B cell (primary cell): ENCODE measurements around the gene MARCHF7. TPM values are rescaled to one million over a fixed set of nuclear protein-coding genes. Genes with fewer than 3 reads are reported as not detected.
"Not testable (repeated sequence)": the region's sequence is repeated elsewhere in the genome, so short reads cannot be mapped to it uniquely, and the experiment has no call there.

Experiments used
- ATAC-seq: fragments of 200-7000 bp; cut with Tn5 transposase; one replicate; pipeline ENCODE4 v1.10.0; 2021; ENCODE audit warnings: low read depth, mild to moderate bottlenecking, moderate number of reproducible peaks, moderate library complexity
- CTCF ChIA-PET: fragments of 350-600 bp; sonication (Branson Sonifier 250); formaldehyde crosslinking; loops from one replicate; lab custom pipeline; 2021; ENCODE audit warnings: antibody characterized with exemption, inconsistent platforms; lab: Charles Lee
- POLR2A ChIA-PET: fragments of 350-600 bp; sonication (Branson Sonifier 250); formaldehyde crosslinking; loops from one replicate; lab custom pipeline; 2021; ENCODE audit warnings: antibody characterized with exemption; lab: Charles Lee
- DNase-seq: peaks from one replicate; pipeline ENCODE4 v3.0.0; 2013
- H2AFZ ChIP-seq: 2 replicates; pipeline ENCODE4 v1.6.1; 2012; ENCODE audit warnings: mild to moderate bottlenecking, low read depth, low read length; ENCODE audit not compliant: insufficient read depth, poor library complexity, severe bottlenecking
- H3K27ac ChIP-seq, 2 donors: 1 replicate in 1 of 2; 2 replicates in 1 of 2; pipeline ENCODE4 v1.5.1; 2012 to 2013; ENCODE audit warnings: low read length in 2 of 2, mild to moderate bottlenecking in 2 of 2, moderate library complexity in 1 of 2
- H3K27me3 ChIP-seq, 4 experiments: fragments of 200-600 bp in 1 of 4; sonication (generic) in 1 of 4; replicated peaks in 1 of 4; 1 replicate in 2 of 4; 2 replicates in 2 of 4; pipeline versions ENCODE4 v1.6.1 to v1.7.0; 2013 to 2016; ENCODE audit warnings: low read length in 3 of 4, mild to moderate bottlenecking in 2 of 4, mixed read lengths in 1 of 4, moderate library complexity in 1 of 4; ENCODE audit not compliant: insufficient read depth in 4 of 4, control insufficient read depth in 3 of 4; ENCODE audit errors: control extremely low read depth in 1 of 4
- H3K36me3 ChIP-seq, 2 experiments: replicated peaks in 1 of 2; 1 replicate in 1 of 2; 2 replicates in 1 of 2; pipeline versions ENCODE4 v1.6.1 to v1.7.1; 2013; ENCODE audit warnings: low read length in 1 of 2; ENCODE audit not compliant: insufficient read depth in 2 of 2, control insufficient read depth in 1 of 2; ENCODE audit errors: control extremely low read depth in 1 of 2, extremely low read depth in 1 of 2
- H3K4me1 ChIP-seq, 2 donors: fragments of 200-600 bp in 1 of 2; sonication (generic) in 1 of 2; 1 replicate in 1 of 2; 2 replicates in 1 of 2; pipeline versions ENCODE4 v1.5.1 to v1.6.1; 2013 to 2017; ENCODE audit warnings: low read length in 2 of 2; ENCODE audit not compliant: control insufficient read depth in 2 of 2, insufficient read depth in 2 of 2
- H3K4me2 ChIP-seq: replicated peaks from 2 replicates; pipeline ENCODE3; 2012; ENCODE audit warnings: mild to moderate bottlenecking, low read depth, low read length; ENCODE audit not compliant: poor library complexity, severe bottlenecking
- H3K4me3 ChIP-seq, 5 experiments: fragments of 200-600 bp in 1 of 5; sonication (generic) in 1 of 5; 1 replicate in 3 of 5; 2 replicates in 2 of 5; pipeline versions ENCODE4 v1.5.1 to v1.7.0; 2011 to 2016; ENCODE audit warnings: low read length in 4 of 5, mild to moderate bottlenecking in 4 of 5, low read depth in 2 of 5, control low read depth in 1 of 5, moderate library complexity in 1 of 5; ENCODE audit not compliant: insufficient read depth in 1 of 5; ENCODE audit errors: control extremely low read depth in 1 of 5, extremely low read depth in 1 of 5
- H3K79me2 ChIP-seq: fragments of 200-600 bp; sonication (generic); one replicate; pipeline ENCODE4 v1.6.0; 2016; ENCODE audit warnings: low read length; ENCODE audit not compliant: control insufficient read depth, insufficient read depth
- H3K9ac ChIP-seq: fragments of 200-600 bp; sonication (generic); 2 replicates; pipeline ENCODE4 v1.6.1; 2017; ENCODE audit warnings: mild to moderate bottlenecking, low read length, moderate library complexity
- H3K9me3 ChIP-seq, 3 donors: one replicate each; pipeline versions ENCODE4 v1.6.1 to v1.7.1; 2013; ENCODE audit warnings: low read length in 2 of 3; ENCODE audit not compliant: control insufficient read depth in 2 of 3, insufficient read depth in 1 of 3; ENCODE audit errors: control extremely low read depth in 1 of 3
- H4K20me1 ChIP-seq: 2 replicates; pipeline ENCODE4 v1.6.0; 2012; ENCODE audit warnings: mild to moderate bottlenecking, low read length; ENCODE audit not compliant: insufficient read depth, control insufficient read depth, poor library complexity, severe bottlenecking
- H3K27ac Mint-ChIP-seq: one replicate; pipeline ENCODE4 v1.8.0; 2021; ENCODE audit warnings: mixed read lengths
- H3K27me3 Mint-ChIP-seq: one replicate; pipeline ENCODE4 v1.8.0; 2021; ENCODE audit warnings: mixed read lengths
- H3K4me1 Mint-ChIP-seq: one replicate; pipeline ENCODE4 v1.8.0; 2021; ENCODE audit warnings: mixed read lengths
- H3K4me3 Mint-ChIP-seq: one replicate; pipeline ENCODE4 v1.8.0; 2021; ENCODE audit warnings: mixed read lengths
- H3K9me3 Mint-ChIP-seq: one replicate; pipeline ENCODE4 v1.8.0; 2022; ENCODE audit warnings: mixed read lengths; ENCODE audit not compliant: insufficient read depth
- EZH2 ChIP-seq: IDR thresholded peaks from 2 replicates; pipeline ENCODE4 v1.6.1; 2012; ENCODE audit warnings: borderline replicate concordance, low read depth, mild to moderate bottlenecking, moderate library complexity, low read length; ENCODE audit not compliant: insufficient read depth, poor library complexity, severe bottlenecking
- WGBS: methylation state at CpG from one replicate; pipeline ENCODE4 v1.1.5; 2013; ENCODE audit warnings: missing lambda C conversion rate; ENCODE audit not compliant: insufficient coverage; 5-methylcytosine and 5-hydroxymethylcytosine counted together
- intact Hi-C: fragments of 100-400 bp; cut with micrococcal nuclease; formaldehyde crosslinking; loops from one replicate; pipeline ENCODE4 v1.10.0; 2022
- polyA plus RNA-seq: library from polyadenylated mRNA; depleted of rRNA; stranded (reverse); fragments of >200 nt; gene quantifications from 2 replicates; pipeline ENCODE4 v1.2.3, GENCODE V29; 2012
- total RNA-seq, 2 donors: library from RNA; stranded (reverse); fragments of 120-200 nt in 1 of 2; gene quantifications; 1 replicate in 1 of 2; 2 replicates in 1 of 2; pipeline versions ENCODE4 v1.2.3 to v1.2.4, GENCODE V29; 2013 to 2022
- TF ChIP-seq, protein P1 (sequence below): fragments of 200-600 bp; IDR thresholded peaks from one replicate; pipeline ENCODE4 v1.8.0; 2022; ENCODE audit warnings: antibody characterized with exemption, mild to moderate bottlenecking

Gene MARCHF7
- total and polyA plus RNA-seq, 2 donors (not counting 1 experiment from before 2014, with no cell fraction given) = 55.4 to 109 TPM

GRCh38 chr2:159744363-159744762 lies 32.1 kb downstream of the MARCHF7 start:
- no peak overlapping the region for H3K4me2 ChIP-seq
- Mint-ChIP-seq H3K27ac (no peak overlapping the region), H3K4me3 (no peak overlapping the region), H3K9me3 (no peaks in the 10 kb centered on the region), H3K27me3 (no peaks in the 10 kb centered on the region), H3K4me1 (peaks cover 2% of the 10 kb centered on the region)
- TF ChIP-seq, protein P1, sequence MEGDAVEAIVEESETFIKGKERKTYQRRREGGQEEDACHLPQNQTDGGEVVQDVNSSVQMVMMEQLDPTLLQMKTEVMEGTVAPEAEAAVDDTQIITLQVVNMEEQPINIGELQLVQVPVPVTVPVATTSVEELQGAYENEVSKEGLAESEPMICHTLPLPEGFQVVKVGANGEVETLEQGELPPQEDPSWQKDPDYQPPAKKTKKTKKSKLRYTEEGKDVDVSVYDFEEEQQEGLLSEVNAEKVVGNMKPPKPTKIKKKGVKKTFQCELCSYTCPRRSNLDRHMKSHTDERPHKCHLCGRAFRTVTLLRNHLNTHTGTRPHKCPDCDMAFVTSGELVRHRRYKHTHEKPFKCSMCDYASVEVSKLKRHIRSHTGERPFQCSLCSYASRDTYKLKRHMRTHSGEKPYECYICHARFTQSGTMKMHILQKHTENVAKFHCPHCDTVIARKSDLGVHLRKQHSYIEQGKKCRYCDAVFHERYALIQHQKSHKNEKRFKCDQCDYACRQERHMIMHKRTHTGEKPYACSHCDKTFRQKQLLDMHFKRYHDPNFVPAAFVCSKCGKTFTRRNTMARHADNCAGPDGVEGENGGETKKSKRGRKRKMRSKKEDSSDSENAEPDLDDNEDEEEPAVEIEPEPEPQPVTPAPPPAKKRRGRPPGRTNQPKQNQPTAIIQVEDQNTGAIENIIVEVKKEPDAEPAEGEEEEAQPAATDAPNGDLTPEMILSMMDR = no peak
- TF ChIP-seq EZH2 = no peak
- H3K27ac ChIP-seq = no peak overlapping the region
- WGBS = 100% methylated on average over 1 of the region's 3 CpGs
- CTCF ChIA-PET = interaction anchor here (1.3 kb wide), 1 partner anchor 12 kb away, joined by 3 read pairs; no protein-coding TSS in a partner anchor
- no peak overlapping the region for H2AFZ ChIP-seq
- DNase-seq = no peak
- H4K20me1 ChIP-seq = peaks cover 31% of the 10 kb centered on the region
- POLR2A ChIA-PET = no interaction called here
- H3K36me3 ChIP-seq = peaks cover 8 to 42% of the 10 kb centered on the region in 2 experiments
- H3K9me3 ChIP-seq = no peaks in the 10 kb centered on the region
- ATAC-seq = no peak
- H3K27me3 ChIP-seq = no peaks in the 10 kb centered on the region
- intact Hi-C loops = no loop called here
- peaks cover 31% of the 10 kb centered on the region for H3K79me2 ChIP-seq
- H3K4me3 ChIP-seq = no peak overlapping the region
- H3K4me1 ChIP-seq = no peaks in the 10 kb centered on the region
- no peak overlapping the region for H3K9ac ChIP-seq

GRCh38 chr2:159745237-159745636 lies 32.9 kb downstream of the MARCHF7 start:
- H3K4me2 ChIP-seq, H3K27ac ChIP-seq, ATAC-seq, POLR2A ChIA-PET, intact Hi-C loops, H3K27me3 ChIP-seq, H3K27ac Mint-ChIP-seq, DNase-seq, H3K27me3 Mint-ChIP-seq, H3K4me1 ChIP-seq, CTCF ChIA-PET, H2AFZ ChIP-seq, H3K4me3 ChIP-seq, H3K9me3 Mint-ChIP-seq, H3K9me3 ChIP-seq, H3K4me1 Mint-ChIP-seq, H3K9ac ChIP-seq, H3K4me3 Mint-ChIP-seq: not testable (repeated sequence)
- Histone ChIP-seq H4K20me1 (peaks cover 38% of the 10 kb centered on the region), H3K36me3 (peaks cover 8 to 47% of the 10 kb centered on the region in 2 experiments), H3K79me2 (peaks cover 35% of the 10 kb centered on the region)
- WGBS = 100% methylated on average over 6 of the region's 11 CpGs
